ENCODE measurements around the gene TSPAN31.

Gene TSPAN31

GRCh38 chr12:57775563-57776246, 30.9 kb downstream of the TSPAN31 start:
- H3K9me2 ChIP-seq (replicated peaks; ENCODE audit: control insufficient read depth, low read length), result no peaks in the 10 kb centered on the region
- H3K4me1 ChIP-seq (ENCODE audit: control insufficient read depth, low read length), result peaks cover 13% of the 10 kb centered on the region
- H3K27me3 ChIP-seq (ENCODE audit: control insufficient read depth, low read length), result no peaks in the 10 kb centered on the region
- no peaks in the 10 kb centered on the region for H4K20me1 ChIP-seq (ENCODE audit: control insufficient read depth, insufficient read depth, low read depth, low read length)
- no peak overlapping the region for H3K27ac ChIP-seq (ENCODE audit: low read depth, low read length)
- no peak overlapping the region for H3K4me2 ChIP-seq (ENCODE audit: low read length)
- TF ChIP-seq, protein P1, sequence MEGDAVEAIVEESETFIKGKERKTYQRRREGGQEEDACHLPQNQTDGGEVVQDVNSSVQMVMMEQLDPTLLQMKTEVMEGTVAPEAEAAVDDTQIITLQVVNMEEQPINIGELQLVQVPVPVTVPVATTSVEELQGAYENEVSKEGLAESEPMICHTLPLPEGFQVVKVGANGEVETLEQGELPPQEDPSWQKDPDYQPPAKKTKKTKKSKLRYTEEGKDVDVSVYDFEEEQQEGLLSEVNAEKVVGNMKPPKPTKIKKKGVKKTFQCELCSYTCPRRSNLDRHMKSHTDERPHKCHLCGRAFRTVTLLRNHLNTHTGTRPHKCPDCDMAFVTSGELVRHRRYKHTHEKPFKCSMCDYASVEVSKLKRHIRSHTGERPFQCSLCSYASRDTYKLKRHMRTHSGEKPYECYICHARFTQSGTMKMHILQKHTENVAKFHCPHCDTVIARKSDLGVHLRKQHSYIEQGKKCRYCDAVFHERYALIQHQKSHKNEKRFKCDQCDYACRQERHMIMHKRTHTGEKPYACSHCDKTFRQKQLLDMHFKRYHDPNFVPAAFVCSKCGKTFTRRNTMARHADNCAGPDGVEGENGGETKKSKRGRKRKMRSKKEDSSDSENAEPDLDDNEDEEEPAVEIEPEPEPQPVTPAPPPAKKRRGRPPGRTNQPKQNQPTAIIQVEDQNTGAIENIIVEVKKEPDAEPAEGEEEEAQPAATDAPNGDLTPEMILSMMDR (IDR thresholded peaks at IDR 0.05; ENCODE audit: low read depth, low read length, poor library complexity, severe bottlenecking), result peak; percentile 51
- TF ChIP-seq EZH2phosphoT487 (IDR thresholded peaks at IDR 0.05; ENCODE audit: borderline replicate concordance, low read length), result no peak
- H3K36me3 ChIP-seq (ENCODE audit: control insufficient read depth, low read length), result peaks cover 3% of the 10 kb centered on the region
- no peaks in the 10 kb centered on the region for H3F3A ChIP-seq (ENCODE audit: control insufficient read depth, insufficient read depth)
- no peak overlapping the region for H3K4me3 ChIP-seq (ENCODE audit: low read length)
- H3K9me3 ChIP-seq (ENCODE audit: control insufficient read depth, insufficient read depth, low read length), result no peaks in the 10 kb centered on the region
- peaks cover 9% of the 10 kb centered on the region for H3K79me2 ChIP-seq (ENCODE audit: control insufficient read depth, low read length)

GRCh38 chr12:57776247-57776587, 31.4 kb downstream of the TSPAN31 start:
- Histone ChIP-seq H3K4me1 (ENCODE audit: control insufficient read depth, low read length) (peaks cover 10% of the 10 kb centered on the region), H3K4me2 (ENCODE audit: low read length) (no peak overlapping the region), H3K27ac (ENCODE audit: low read depth, low read length) (no peak overlapping the region), H3K4me3 (ENCODE audit: low read length) (no peak overlapping the region), H3K9me2 (replicated peaks; ENCODE audit: control insufficient read depth, low read length) (no peaks in the 10 kb centered on the region), H3K36me3 (ENCODE audit: control insufficient read depth, low read length) (no peaks in the 10 kb centered on the region; the same call in 1 of the 2 replicates), H3K9me3 (ENCODE audit: control insufficient read depth, insufficient read depth, low read length) (no peaks in the 10 kb centered on the region), H3F3A (ENCODE audit: control insufficient read depth, insufficient read depth) (no peaks in the 10 kb centered on the region), H3K79me2 (ENCODE audit: control insufficient read depth, low read length) (peaks cover 4% of the 10 kb centered on the region), H3K27me3 (ENCODE audit: control insufficient read depth, low read length) (no peaks in the 10 kb centered on the region), H4K20me1 (ENCODE audit: control insufficient read depth, insufficient read depth, low read depth, low read length) (no peaks in the 10 kb centered on the region)
- TF ChIP-seq, protein P1 (IDR thresholded peaks at IDR 0.05; ENCODE audit: low read depth, low read length, poor library complexity, severe bottlenecking), result peak; percentile 9
- no peak for TF ChIP-seq EZH2phosphoT487 (IDR thresholded peaks at IDR 0.05; ENCODE audit: borderline replicate concordance, low read length)

DNA sequence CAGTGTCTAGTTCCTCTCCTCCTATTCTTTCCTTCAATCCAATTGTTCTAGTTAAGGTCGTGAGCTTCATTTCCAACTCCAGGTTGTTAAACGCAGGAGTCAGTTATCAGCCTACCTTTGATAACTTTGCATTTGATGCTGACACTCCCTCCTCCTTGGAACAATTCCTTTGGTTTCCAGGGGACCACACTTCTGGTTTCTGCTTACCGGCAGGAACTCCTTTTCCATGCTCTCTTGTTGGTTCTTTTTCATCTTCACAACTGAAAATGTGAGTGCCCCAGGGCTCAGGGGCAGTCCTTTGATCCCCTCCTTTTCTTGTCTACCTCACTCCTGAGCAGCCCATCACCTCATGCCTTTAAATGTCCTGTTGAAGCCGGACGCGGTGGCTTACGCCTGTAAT, 32.5 kb downstream of the TSPAN31 start:
- H3K4me3 ChIP-seq (ENCODE audit: low read length), result no peak overlapping the region
- TF ChIP-seq, protein P1 (IDR thresholded peaks at IDR 0.05; ENCODE audit: low read depth, low read length, poor library complexity, severe bottlenecking), result no peak
- no peak for TF ChIP-seq EZH2phosphoT487 (IDR thresholded peaks at IDR 0.05; ENCODE audit: borderline replicate concordance, low read length)
- H3K9me2 ChIP-seq (replicated peaks; ENCODE audit: control insufficient read depth, low read length), result no peaks in the 10 kb centered on the region
- no peak overlapping the region for H3K27ac ChIP-seq (ENCODE audit: low read depth, low read length)
- H3K9me3 ChIP-seq (ENCODE audit: control insufficient read depth, insufficient read depth, low read length), result no peaks in the 10 kb centered on the region
- H4K20me1 ChIP-seq (ENCODE audit: control insufficient read depth, insufficient read depth, low read depth, low read length), result no peaks in the 10 kb centered on the region
- no peaks in the 10 kb centered on the region for H3K79me2 ChIP-seq (ENCODE audit: control insufficient read depth, low read length)
- peaks cover 19% of the 10 kb centered on the region for H3K4me1 ChIP-seq (ENCODE audit: control insufficient read depth, low read length)
- H3F3A ChIP-seq (ENCODE audit: control insufficient read depth, insufficient read depth), result no peaks in the 10 kb centered on the region
- H3K36me3 ChIP-seq (ENCODE audit: control insufficient read depth, low read length), result no peaks in the 10 kb centered on the region
- H3K4me2 ChIP-seq (ENCODE audit: low read length), result no peak overlapping the region
- no peaks in the 10 kb centered on the region for H3K27me3 ChIP-seq (ENCODE audit: control insufficient read depth, low read length)

Data from DOHH2 (cell line).